ENCODE results near the gene CCDC74A.
"Not testable (repeated sequence)": the region's sequence is repeated elsewhere in the genome, so short reads cannot be mapped to it uniquely, and the experiment has no call there.

GRCh38 chr2:131521524-131521923 lies 6.2 kb upstream of the CCDC74A start:
- not testable (repeated sequence) for TF ChIP-seq CTCF (IDR thresholded peaks at IDR 0.05; ENCODE audit: low read depth, low read length, poor library complexity, severe bottlenecking); EZH2phosphoT487 (IDR thresholded peaks at IDR 0.05; ENCODE audit: borderline replicate concordance, low read length)

Data from DOHH2 (cell line).